Fibroblast of peridontal ligament (primary cell): ENCODE measurements around the gene ATG2B.

Source experiments
- DNase-seq: peaks from one replicate; pipeline ENCODE4 v3.0.0-alpha.2; 2010; ENCODE audit errors: extremely low read depth

Gene ATG2B, protein sequence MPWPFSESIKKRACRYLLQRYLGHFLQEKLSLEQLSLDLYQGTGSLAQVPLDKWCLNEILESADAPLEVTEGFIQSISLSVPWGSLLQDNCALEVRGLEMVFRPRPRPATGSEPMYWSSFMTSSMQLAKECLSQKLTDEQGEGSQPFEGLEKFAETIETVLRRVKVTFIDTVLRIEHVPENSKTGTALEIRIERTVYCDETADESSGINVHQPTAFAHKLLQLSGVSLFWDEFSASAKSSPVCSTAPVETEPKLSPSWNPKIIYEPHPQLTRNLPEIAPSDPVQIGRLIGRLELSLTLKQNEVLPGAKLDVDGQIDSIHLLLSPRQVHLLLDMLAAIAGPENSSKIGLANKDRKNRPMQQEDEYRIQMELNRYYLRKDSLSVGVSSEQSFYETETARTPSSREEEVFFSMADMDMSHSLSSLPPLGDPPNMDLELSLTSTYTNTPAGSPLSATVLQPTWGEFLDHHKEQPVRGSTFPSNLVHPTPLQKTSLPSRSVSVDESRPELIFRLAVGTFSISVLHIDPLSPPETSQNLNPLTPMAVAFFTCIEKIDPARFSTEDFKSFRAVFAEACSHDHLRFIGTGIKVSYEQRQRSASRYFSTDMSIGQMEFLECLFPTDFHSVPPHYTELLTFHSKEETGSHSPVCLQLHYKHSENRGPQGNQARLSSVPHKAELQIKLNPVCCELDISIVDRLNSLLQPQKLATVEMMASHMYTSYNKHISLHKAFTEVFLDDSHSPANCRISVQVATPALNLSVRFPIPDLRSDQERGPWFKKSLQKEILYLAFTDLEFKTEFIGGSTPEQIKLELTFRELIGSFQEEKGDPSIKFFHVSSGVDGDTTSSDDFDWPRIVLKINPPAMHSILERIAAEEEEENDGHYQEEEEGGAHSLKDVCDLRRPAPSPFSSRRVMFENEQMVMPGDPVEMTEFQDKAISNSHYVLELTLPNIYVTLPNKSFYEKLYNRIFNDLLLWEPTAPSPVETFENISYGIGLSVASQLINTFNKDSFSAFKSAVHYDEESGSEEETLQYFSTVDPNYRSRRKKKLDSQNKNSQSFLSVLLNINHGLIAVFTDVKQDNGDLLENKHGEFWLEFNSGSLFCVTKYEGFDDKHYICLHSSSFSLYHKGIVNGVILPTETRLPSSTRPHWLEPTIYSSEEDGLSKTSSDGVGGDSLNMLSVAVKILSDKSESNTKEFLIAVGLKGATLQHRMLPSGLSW (N-terminal part only)

DNA sequence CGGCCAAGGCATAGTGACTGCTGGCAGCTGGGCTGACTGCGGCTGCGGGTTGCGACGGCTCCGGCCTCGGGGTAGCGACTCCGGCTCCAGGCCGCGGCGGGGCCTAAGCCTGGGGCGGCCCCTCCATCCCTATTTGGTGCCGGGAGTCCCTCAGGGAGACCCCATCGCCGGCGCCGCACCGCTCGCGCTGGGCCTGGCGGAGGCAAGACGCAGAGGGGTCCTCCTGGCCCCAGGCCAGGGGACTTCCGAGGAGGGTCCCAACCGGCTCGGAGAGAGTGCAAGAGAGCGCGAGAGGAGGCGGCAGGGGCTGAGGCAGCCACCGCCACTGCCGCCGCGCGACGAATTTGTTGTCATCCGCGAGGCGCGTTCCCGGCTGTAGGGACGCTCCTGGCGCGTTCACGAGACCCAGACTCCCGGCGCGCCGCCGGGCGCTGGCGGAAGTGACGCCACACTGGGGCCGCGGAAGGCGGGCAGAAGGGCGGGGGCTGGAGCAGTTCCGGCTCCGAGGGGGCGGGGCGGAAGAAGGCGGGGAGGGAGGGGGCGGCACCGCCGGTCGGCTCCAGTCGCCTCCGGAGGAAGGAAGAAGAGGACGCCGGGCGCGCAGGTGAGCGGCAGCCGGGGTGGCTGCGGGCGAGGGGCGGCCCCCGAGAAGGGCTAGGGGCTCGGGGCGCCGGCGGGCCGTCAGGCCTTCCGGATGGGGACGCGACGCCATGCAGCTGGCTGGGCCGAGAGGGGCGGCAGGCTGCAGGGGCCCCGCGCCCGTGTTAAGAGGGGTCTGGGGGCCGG lies at the start of gene ATG2B, which contains the start of gene GSKIP:
Gene ATG2B, minus strand, starts transcription at position 377 of the 786 bp plus-strand sequence. Its CDS starts 365 bp downstream, at position 12.
Gene GSKIP, plus strand, starts transcription at position 562 of the 786 bp plus-strand sequence. CDS start 18,722 bp downstream, outside the sequence.
- peak; percentile 79 for DNase-seq

DNA sequence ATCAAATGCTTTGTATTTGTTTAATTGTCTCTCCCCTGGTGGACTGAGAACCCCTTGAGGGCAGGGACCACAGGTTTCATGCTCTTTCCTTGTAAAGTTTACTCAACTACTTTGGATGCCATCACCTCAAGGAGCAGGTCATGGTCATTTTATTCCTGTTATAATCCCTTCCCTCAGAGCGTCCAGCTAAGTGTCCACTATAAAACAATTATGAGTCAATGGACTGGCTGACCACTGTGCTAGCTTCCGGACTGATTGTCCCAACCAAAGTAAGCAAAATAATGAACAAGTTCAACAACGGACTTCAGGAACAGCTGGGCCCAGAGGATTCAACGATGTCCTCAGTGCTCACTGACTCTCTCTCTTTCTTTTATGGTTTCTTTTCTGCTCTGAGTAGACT lies 47.0 kb upstream of the ATG2B start:
- DNase-seq = no peak

DNA sequence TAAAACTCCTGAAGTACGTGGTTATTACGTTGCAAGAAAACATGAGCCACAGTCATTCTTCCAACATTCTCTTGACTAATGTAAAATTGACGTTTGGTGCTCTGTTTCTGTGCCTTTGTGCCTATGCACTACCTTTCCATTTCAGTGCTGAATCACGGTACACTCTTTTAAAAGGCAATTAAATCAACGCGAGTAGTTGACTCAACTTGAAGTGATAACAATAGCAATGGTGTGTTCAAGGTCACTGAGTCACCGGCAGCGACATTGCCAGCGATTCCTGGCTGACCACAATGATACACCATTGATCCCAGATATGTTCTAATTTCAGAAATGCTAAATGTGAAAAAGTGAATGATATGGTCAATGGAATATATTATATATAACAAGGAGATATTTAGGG lies 46.6 kb upstream of the ATG2B start:
- no peak for DNase-seq

DNA sequence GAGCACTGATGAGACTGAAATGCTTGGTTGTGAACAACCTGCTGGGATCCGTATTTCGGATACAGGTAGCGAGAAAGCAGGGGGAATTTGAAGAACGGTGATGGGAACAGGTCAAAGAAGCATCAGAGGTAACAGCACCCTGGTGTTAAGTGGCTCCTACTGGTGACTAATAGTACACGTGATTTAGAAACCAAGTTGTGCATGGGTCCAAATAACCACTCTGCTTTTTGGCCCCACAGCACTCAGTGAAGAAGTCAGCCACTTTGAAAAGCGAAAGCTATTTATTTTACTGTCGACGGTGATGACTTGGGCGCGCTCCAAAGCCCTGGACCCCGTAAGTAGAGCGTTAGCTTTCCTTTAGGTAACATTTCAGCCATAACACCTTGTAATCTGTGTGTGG lies 45.5 kb upstream of the ATG2B start:
- DNase-seq = no peak

DNA sequence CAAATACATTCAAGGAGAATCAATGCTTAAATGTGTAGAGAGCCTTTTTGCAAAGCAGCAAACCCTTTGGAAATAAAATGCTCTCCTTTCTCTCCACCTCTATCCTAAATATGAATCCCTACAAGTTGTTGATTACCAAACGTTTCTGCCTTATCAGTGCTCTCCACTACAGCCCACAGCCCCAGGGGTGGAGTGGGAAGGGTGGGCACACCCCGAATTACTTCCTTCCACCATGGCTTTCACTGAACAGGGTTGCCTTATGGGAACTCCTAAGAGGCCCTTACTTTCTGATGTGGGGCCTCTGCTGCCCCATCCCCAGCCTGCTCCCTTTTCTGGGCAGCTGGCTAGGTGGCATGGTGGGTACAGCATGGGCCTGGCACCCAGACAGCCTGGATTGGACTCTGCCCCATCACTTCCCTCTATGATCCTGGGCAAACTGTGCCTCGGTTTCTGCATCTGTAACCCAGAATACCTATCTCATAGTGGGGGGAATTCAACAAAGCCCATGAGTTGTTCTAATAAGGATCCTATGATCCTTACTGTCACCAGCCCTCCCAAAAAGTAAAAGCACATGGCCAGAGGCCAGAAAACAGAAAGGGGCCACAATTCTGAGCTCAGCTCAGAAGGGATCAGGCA lies 44.9 kb upstream of the ATG2B start:
- no peak for DNase-seq

DNA sequence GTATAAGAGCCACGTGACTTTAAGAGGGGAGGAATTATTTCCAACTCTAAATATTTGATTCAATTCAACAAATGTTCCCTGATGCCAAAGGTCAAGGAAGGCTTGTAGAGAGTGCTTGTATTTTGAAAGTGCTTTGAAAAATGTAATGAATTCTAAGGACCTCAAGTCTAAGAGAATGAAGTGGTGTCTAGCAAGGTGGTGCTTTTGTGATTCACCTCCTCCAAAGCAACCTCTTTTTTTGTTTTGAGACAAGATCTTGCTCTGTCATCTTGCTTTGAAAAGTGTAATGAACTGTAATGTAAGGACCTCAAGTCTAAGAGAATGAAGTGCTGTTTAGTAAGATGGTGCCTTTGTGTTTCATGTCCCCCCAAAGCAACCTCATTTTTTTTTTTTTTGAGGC lies 42.5 kb upstream of the ATG2B start:
- no peak for DNase-seq

DNA sequence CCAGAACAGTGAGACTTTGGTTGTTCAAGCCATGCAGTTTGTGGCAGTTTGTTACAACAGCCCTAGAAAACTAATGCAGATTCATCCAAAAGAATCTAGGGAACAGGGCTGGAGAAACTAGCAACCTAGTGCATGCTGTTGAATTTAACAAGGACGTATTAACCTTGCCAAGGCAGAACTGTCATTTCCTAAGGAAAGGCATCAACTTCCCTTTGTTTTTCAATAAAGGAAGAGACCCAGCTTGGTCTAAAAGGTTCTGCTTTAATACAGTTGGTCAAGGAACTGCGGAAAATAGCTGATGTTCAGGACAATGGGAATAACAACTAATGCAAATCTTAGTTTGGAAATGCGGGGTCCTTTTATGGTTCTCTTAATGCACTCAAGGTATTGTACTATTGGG lies 40.3 kb upstream of the ATG2B start:
- no peak for DNase-seq

DNA sequence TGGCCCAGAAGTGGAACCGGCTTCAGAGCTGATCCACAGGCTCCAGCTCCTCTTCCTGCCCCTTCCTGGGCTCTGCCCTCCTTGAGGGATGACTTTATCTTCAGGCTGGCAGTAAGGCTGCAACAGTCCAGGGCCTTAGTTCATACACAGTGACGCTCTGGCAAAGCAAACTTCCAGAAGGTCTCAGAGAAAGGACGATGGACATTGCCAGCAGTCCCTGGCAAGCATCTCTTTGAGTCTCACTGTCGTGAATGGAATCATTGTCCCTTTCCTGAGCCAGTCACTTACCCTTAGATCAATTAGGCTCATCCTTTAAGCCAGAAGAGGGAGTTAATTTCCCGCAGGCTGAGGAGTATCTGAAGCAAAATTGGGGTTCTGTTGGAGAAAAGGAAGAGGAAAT lies 37.4 kb upstream of the ATG2B start:
- DNase-seq = no peak

DNA sequence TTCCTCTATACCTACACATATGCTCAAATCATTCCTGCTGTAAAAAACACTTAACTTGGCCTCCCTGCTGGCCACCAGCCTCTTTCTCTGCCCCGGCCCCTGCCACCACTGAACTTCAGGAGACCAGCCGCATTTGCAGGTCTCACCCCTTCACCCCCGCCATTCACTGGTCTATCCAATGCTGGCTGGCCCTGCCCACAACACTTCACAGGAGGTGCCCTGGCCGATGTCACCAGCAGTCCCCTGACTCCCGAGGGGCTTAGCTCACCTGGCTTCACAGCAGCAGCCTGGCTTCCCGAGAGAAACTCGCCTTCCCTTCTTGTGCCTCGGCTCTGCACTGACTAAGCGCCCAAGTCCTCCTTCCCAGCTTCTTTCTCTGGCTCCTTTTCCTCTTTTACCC lies 36.3 kb upstream of the ATG2B start:
- DNase-seq = no peak

DNA sequence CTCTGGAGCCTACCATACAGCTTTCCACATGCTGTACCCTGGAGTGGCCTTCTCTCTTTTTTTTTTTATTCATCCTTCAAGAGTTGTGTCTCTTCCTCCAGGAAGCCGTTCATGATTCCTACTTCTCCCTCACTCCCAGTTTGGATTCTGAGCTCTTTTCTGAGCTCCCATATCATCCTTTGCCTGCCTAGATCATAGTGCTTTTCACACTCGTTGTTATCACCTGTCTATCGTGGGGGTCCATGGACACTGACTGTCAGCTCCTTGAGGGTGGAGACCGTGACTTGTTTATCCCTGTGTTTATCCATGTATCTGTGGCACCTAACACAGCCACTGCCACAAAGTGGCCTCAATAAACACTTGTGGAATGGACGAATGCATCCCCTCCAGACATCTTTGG lies 35.8 kb upstream of the ATG2B start:
- no peak for DNase-seq

DNA sequence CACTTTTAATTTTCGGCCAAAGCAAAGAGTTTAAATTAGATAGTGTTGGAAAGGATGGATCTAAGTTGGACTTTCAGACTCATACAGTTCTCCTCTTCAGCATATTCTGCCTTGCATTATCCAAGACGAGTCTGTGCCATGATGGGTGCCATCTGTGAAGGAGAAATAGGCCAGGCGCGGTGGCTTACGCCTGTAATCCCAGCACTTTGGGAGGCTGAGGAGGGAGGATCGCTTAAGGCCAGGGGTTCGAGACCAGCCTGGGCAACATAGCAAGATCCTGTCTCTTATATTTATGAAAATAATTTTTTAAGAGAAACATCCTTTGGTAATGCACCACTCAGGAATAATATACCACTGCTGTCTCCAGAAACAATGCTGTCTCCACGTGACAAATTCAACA lies 35.3 kb upstream of the ATG2B start:
- no peak for DNase-seq

DNA sequence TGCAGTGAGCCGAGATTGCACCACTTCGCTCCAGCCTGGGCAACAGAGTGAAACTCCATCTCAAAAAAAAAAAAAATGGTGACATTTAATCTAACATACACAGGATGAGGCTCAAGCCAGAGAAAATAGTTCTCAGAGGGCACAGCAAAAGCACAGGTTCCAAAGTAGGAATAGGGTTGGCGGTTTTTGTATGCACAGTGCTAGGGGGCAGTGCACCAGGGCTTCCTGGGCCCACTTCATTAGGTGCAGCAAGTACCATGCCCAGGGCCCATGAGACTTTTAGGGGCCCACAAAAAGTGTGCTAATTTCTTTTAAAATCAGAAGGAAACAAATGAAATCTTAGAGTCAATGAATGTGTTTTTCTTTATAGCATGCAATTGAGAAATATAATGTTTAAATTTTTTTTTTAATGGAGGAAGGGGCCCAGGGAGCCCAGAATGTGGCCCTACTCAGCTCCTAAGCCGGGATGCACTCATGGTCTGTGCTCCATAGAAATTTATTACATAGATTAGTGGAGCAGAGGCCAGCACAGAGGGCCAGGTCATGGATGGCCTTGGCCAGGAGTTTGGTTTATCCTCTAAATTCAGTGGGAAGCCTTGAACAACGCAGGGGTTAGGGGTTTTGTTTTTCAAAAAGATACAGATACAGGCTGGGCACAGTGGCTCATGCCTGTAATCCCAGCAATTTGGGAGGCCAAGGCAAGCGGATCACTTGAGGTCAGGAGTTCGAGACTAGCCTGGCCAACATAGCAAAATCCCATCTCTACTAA lies 31.1 kb upstream of the ATG2B start:
- DNase-seq = no peak

DNA sequence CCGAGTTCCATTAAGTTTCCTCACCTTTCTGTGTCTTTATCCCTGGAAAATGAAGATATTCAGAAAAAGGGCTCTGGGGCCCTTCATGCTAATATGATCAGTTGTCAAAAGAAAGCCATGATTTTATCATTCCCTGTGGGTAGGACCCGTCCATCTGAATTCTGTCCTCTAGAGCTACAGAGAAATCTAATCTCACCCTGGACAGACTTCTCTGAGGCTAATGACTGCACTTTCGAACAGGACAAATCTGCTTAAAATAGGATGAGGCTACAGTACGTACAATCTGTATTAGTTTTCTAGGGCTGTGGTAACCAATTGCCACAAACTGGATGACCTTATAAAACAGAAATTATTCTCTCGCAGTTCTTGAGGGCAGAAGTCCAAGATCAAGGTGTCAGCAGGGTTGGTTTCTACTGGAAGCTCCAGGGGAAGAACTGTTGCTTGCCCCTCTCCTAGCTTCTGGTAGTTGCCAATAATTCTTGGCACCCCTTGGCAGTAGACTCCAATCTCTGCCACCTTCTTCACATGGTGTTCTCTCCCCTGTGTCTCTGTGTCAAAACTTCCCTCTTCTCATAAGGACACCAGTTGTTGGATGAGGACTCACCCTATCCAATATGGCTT lies 30.0 kb upstream of the ATG2B start:
- no peak for DNase-seq

DNA sequence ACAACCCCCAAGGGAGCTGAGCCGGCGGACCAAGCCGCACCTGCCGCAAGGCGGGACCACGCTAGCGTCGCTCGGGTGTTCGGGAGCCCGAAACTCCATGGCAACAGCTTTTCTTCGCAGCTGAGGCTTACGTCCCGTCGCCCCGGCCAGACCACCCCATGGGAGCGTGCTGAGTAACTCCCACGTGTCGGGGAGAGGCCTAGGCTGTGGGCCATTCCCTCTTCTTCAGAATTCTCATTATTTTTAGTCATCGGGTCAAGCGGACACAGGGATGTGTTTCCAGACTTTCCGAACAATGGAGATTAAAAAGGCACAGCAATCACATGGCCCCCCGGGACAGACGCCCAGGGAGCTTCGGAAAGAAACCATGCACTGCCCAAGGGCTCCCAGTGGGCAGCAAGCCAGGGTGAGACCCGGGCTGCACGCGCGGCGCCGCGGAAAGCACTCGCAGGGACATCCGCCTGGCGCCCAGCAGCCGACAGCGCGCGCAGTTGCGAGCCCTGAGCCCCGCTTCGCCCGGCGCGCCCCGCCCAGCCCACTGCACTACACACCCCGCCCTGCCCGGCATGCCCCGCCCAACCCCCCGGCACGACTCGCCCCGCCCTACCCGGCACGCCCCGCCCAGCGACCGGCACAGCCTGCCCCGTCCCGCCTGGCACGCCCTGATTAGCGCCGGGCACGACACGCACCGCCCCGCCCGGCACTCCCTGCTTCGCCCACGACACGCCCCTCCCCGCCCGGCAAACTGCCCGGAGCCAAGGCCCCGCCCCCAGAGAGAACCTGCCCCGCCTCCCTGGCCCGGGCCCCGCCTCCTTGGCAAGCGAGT lies 28.4 kb upstream of the ATG2B start:
- DNase-seq = peak; percentile 88

DNA sequence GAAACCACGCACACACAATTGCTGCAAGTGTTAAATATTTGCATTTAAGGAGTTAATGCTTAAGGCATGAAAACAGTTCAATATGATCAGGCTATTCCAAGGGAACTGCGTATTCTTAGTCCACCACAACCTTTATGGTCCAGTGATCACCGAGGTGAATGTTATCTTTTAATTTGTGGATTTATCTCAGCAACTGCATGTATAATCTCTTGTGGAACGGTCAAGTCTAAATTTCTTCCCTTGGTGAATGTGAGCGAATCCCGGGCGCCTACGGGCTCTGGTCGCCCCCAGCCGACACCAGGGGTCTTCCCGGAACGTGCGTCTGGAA lies 27.8 kb upstream of the ATG2B start:
- DNase-seq = peak; percentile 11

DNA sequence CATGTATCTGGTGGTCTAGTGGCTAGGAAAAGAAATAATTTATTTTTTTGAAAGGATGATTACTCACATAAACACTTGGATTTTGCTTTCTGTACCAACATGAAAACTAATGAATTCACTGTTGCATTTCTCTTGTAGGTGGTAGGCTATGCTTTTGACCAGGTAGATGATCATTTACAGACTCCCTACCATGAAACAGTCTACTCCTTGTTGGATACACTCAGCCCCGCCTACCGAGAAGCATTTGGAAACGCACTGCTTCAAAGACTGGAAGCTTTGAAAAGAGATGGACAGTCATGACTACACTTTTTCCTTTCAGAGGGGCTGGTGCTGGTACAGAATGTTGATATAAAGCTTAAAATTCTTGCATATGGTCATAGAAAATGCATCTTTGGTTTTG lies 22.2 kb upstream of the ATG2B start:
- DNase-seq = no peak

DNA sequence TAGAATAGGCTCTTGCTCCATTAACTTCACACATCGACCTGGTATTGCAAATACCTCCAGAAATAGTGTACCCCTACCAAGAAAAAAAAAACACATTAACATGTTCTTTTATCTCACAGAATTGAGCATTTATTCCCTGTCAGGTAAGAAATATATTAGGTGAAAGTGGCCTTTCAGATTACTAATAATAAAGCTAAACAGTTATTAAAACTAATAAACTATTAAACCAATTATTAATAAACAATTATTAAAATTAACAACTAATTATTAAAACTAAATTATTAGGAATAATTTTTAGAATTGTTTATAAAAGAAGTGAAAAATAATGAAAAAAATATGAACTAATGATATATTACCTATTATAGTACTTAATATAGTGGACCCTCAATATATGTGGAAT lies 21.6 kb upstream of the ATG2B start:
- no peak for DNase-seq

DNA sequence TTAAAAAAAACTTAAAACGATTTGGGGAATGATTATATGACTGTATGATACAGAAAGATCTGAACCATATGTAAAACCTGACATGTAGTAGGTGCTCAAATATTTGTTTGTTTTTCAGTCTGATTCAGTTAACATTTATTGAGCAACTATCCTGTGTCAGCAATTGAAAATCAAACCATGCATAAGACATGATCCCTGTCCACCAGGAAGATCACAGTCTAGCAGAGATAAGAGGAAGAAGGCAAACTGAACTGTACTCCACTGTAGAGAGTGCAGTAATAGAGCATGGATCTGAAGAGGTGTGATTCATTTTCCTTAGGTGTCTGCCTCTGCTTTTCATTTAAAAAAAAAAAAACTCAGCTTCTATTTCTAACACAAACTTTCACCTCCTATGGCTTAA lies 20.9 kb upstream of the ATG2B start:
- no peak for DNase-seq

DNA sequence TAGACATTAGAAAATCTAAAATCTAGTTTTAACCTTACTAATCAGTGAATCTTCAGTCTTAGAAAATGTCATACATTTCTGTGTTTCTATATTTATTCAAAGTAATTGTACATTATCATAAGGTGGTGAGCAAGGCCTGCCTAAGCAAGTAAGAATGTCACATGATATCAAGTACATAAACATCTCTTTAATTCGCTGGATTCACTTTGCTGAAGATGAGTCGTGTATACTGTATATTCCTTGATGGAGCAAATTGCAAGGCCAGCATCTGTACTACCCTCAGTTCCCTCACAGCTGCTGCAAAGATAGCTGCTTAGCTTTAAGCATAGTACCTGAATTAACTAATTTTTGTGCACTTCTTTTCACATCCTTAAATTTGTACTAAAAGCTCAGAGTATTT lies 20.3 kb upstream of the ATG2B start:
- peak; percentile 43 for DNase-seq
